Activated CD4-positive, alpha-beta memory T cell treated with anti-CD3 and anti-CD28 coated beads, Interleukin-2, amount 10 ng/mL, durations not matched to agents 7 days and 5 days (primary cell): ENCODE results near the gene ROR1. TPM values are rescaled to one million over a fixed set of nuclear protein-coding genes. Genes with fewer than 3 reads are reported as not detected.

Source experiments
- CTCF ChIA-PET: fragments of 350-600 bp; sonication (Branson Sonifier 250); formaldehyde crosslinking; loops from one replicate; lab custom pipeline; 2021; ENCODE audit warnings: antibody characterized with exemption, inconsistent platforms; lab: Charles Lee
- POLR2A ChIA-PET: fragments of 350-600 bp; sonication (Branson Sonifier 250); formaldehyde crosslinking; loops from one replicate; lab custom pipeline; 2021; ENCODE audit warnings: antibody characterized with exemption; lab: Charles Lee
- DNase-seq: peaks from one replicate; pipeline ENCODE4 v3.0.0-alpha.2; 2020
- H3K27ac Mint-ChIP-seq: one replicate; pipeline ENCODE4 v1.8.0; 2021; ENCODE audit warnings: mild to moderate bottlenecking, mixed read lengths
- H3K27me3 Mint-ChIP-seq: one replicate; pipeline ENCODE4 v1.8.0; 2021; ENCODE audit warnings: mixed read lengths
- H3K36me3 Mint-ChIP-seq: one replicate; pipeline ENCODE4 v1.8.0; 2021; ENCODE audit warnings: low read depth, mixed read lengths
- H3K4me1 Mint-ChIP-seq: one replicate; pipeline ENCODE4 v1.8.0; 2021; ENCODE audit warnings: mixed read lengths
- H3K4me3 Mint-ChIP-seq: one replicate; pipeline ENCODE4 v1.8.0; 2021; ENCODE audit warnings: mild to moderate bottlenecking, mixed read lengths
- H3K9me3 Mint-ChIP-seq: one replicate; pipeline ENCODE4 v1.8.0; 2021; ENCODE audit warnings: mixed read lengths
- total RNA-seq, 2 experiments: library from RNA; stranded (reverse); gene quantifications; one replicate each; pipeline ENCODE4 v1.2.3, GENCODE V29; 2021

The ROR1 gene
- total RNA-seq, 2 experiments from 2014 or later, result 0.10 TPM; not detected in 1

GRCh38 chr1:64030411-64030810 lies 256.6 kb downstream of the ROR1 start:
- DNase-seq, result no peak
- CTCF ChIA-PET, result no interaction called here
- Mint-ChIP-seq H3K27me3 (peaks cover 3% of the 10 kb centered on the region), H3K9me3 (no peaks in the 10 kb centered on the region), H3K4me1 (no peaks in the 10 kb centered on the region), H3K27ac (no peak overlapping the region), H3K36me3 (no peaks in the 10 kb centered on the region), H3K4me3 (no peak overlapping the region)
- POLR2A ChIA-PET, result no interaction called here

DNA sequence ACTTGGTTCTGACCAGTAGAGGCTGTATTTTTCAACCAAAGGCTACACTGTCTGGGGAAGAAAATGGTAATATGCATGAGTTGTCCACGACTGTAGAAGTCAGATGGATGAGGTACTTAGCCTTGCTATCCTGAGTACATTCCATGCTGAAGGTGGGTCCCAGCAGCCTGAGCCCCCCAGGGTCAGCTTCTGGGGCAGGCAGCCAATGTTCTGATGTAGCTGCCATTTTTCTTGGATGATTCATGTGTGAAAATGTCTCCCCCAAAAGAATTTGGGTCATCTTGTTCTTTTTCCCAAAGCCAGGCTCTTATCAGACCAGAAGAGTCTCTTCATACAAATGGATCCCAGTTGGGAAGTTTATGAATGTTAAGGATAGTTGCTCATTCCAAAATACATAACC lies 257.4 kb downstream of the ROR1 start:
- Mint-ChIP-seq H3K36me3 (no peaks in the 10 kb centered on the region), H3K27ac (no peak overlapping the region), H3K4me3 (no peak overlapping the region), H3K27me3 (peaks cover 3% of the 10 kb centered on the region), H3K4me1 (no peaks in the 10 kb centered on the region), H3K9me3 (no peaks in the 10 kb centered on the region)
- DNase-seq, result no peak
- ChIA-PET POLR2A (no interaction called here), CTCF (no interaction called here)

GRCh38 chr1:64033667-64034220 lies 259.9 kb downstream of the ROR1 start:
- Mint-ChIP-seq H3K27me3 (peaks cover 2% of the 10 kb centered on the region), H3K4me3 (no peak overlapping the region), H3K36me3 (no peaks in the 10 kb centered on the region), H3K9me3 (no peaks in the 10 kb centered on the region), H3K4me1 (no peaks in the 10 kb centered on the region), H3K27ac (no peak overlapping the region)
- POLR2A ChIA-PET, result no interaction called here
- no peak for DNase-seq
- CTCF ChIA-PET, result no interaction called here

GRCh38 chr1:64036549-64036948 lies 262.7 kb downstream of the ROR1 start:
- CTCF ChIA-PET, result no interaction called here
- no peak for DNase-seq
- Mint-ChIP-seq H3K36me3 (no peaks in the 10 kb centered on the region), H3K4me1 (no peaks in the 10 kb centered on the region), H3K9me3 (no peaks in the 10 kb centered on the region), H3K27ac (no peak overlapping the region), H3K4me3 (no peak overlapping the region), H3K27me3 (peaks cover 2% of the 10 kb centered on the region)
- POLR2A ChIA-PET, result no interaction called here

DNA sequence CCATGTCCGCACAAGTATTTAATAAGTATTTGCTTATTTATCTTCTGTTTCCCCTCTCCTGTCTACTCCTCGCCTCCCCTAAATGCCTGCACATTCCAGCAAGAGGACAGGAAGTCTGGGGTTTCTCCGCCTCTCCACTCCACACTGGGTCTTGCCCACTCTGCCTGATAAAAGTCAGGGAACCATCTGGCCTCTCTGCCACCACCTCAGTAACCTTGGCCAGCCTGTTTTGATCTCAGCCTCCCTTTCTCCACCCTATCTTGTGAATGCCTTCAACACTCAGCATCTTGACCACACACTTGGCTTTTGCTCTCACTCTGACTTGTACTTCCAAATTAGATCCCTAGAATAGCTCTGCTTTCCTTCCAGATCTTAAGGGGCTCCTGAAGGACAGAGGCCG lies 264.3 kb downstream of the ROR1 start:
- H3K27ac Mint-ChIP-seq, result no peak overlapping the region
- CTCF ChIA-PET, result no interaction called here
- H3K9me3 Mint-ChIP-seq, result no peaks in the 10 kb centered on the region
- no peaks in the 10 kb centered on the region for H3K4me1 Mint-ChIP-seq
- POLR2A ChIA-PET, result no interaction called here
- DNase-seq, result no peak
- H3K4me3 Mint-ChIP-seq, result no peak overlapping the region
- no peaks in the 10 kb centered on the region for H3K36me3 Mint-ChIP-seq
- H3K27me3 Mint-ChIP-seq, result peaks cover 4% of the 10 kb centered on the region

GRCh38 chr1:64038965-64039364 lies 265.1 kb downstream of the ROR1 start:
- peaks cover 4% of the 10 kb centered on the region for H3K27me3 Mint-ChIP-seq
- no peak overlapping the region for H3K27ac Mint-ChIP-seq
- DNase-seq, result no peak
- no peaks in the 10 kb centered on the region for H3K4me1 Mint-ChIP-seq
- no peaks in the 10 kb centered on the region for H3K36me3 Mint-ChIP-seq
- ChIA-PET CTCF (no interaction called here), POLR2A (no interaction called here)
- H3K9me3 Mint-ChIP-seq, result no peaks in the 10 kb centered on the region
- no peak overlapping the region for H3K4me3 Mint-ChIP-seq

- Mint-ChIP-seq H3K9me3 (no peaks in the 10 kb centered on the region), H3K27ac (no peak overlapping the region), H3K27me3 (peaks cover 3% of the 10 kb centered on the region), H3K36me3 (no peaks in the 10 kb centered on the region), H3K4me3 (no peak overlapping the region), H3K4me1 (no peaks in the 10 kb centered on the region)
- no peak for DNase-seq
- ChIA-PET CTCF (no interaction called here), POLR2A (no interaction called here)
Observed at GRCh38 chr1:64039390-64039926, 265.6 kb downstream of the ROR1 start.

GRCh38 chr1:64041371-64042131 lies 267.7 kb downstream of the ROR1 start:
- peaks cover 2% of the 10 kb centered on the region for H3K27me3 Mint-ChIP-seq
- no peaks in the 10 kb centered on the region for H3K4me1 Mint-ChIP-seq
- POLR2A ChIA-PET, result no interaction called here
- no peak overlapping the region for H3K4me3 Mint-ChIP-seq
- CTCF ChIA-PET, result no interaction called here
- H3K36me3 Mint-ChIP-seq, result no peaks in the 10 kb centered on the region
- no peak overlapping the region for H3K27ac Mint-ChIP-seq
- H3K9me3 Mint-ChIP-seq, result no peaks in the 10 kb centered on the region
- DNase-seq, result no peak

- CTCF ChIA-PET, result no interaction called here
- DNase-seq, result no peak
- Mint-ChIP-seq H3K36me3 (no peaks in the 10 kb centered on the region), H3K9me3 (no peaks in the 10 kb centered on the region), H3K4me3 (no peak overlapping the region), H3K27me3 (peaks cover 2% of the 10 kb centered on the region), H3K27ac (no peak overlapping the region), H3K4me1 (no peaks in the 10 kb centered on the region)
- POLR2A ChIA-PET, result no interaction called here
Observed at GRCh38 chr1:64042331-64043100, 268.7 kb downstream of the ROR1 start.

DNA sequence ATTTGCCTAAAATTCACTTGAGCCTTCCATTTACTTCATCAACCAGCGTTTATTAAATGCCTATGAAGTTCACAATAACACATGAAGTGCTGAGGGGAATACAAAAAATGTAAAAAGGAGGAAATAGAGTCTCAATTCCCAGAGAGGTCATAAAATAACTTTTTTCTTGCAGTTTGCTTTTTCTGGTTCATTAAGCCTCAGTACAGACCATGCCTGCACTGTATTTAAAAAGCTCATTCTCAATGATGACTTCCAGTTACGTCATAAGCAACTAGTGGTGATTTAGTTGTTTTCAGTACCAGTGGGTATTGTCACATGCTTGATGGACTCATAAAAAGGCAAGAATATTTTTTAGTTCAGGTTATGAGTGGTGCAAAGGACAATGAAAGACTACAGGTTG lies 269.5 kb downstream of the ROR1 start:
- ChIA-PET CTCF (no interaction called here), POLR2A (no interaction called here)
- H3K4me1 Mint-ChIP-seq, result no peaks in the 10 kb centered on the region
- no peak overlapping the region for H3K4me3 Mint-ChIP-seq
- H3K9me3 Mint-ChIP-seq, result no peaks in the 10 kb centered on the region
- peaks cover 2% of the 10 kb centered on the region for H3K27me3 Mint-ChIP-seq
- H3K36me3 Mint-ChIP-seq, result no peaks in the 10 kb centered on the region
- DNase-seq, result no peak
- H3K27ac Mint-ChIP-seq, result no peak overlapping the region

- CTCF ChIA-PET, result no interaction called here
- peaks cover 2% of the 10 kb centered on the region for H3K27me3 Mint-ChIP-seq
- no peak overlapping the region for H3K4me3 Mint-ChIP-seq
Observed at GRCh38 chr1:64043976-64044375, 270.2 kb downstream of the ROR1 start.

GRCh38 chr1:64046243-64046642 lies 272.4 kb downstream of the ROR1 start:
- no peaks in the 10 kb centered on the region for H3K4me1 Mint-ChIP-seq
- ChIA-PET POLR2A (no interaction called here), CTCF (no interaction called here)
- peaks cover 4% of the 10 kb centered on the region for H3K27me3 Mint-ChIP-seq
- no peak for DNase-seq
- no peak overlapping the region for H3K27ac Mint-ChIP-seq
- no peaks in the 10 kb centered on the region for H3K9me3 Mint-ChIP-seq
- H3K4me3 Mint-ChIP-seq, result no peak overlapping the region
- no peaks in the 10 kb centered on the region for H3K36me3 Mint-ChIP-seq

More at GRCh38 chr1:64043976-64044375, 270.2 kb downstream of the ROR1 start:
- no peaks in the 10 kb centered on the region for H3K9me3 Mint-ChIP-seq
- H3K27ac Mint-ChIP-seq, result no peak overlapping the region
- no peaks in the 10 kb centered on the region for H3K4me1 Mint-ChIP-seq
- no peaks in the 10 kb centered on the region for H3K36me3 Mint-ChIP-seq
- DNase-seq, result no peak
- POLR2A ChIA-PET, result no interaction called here

DNA sequence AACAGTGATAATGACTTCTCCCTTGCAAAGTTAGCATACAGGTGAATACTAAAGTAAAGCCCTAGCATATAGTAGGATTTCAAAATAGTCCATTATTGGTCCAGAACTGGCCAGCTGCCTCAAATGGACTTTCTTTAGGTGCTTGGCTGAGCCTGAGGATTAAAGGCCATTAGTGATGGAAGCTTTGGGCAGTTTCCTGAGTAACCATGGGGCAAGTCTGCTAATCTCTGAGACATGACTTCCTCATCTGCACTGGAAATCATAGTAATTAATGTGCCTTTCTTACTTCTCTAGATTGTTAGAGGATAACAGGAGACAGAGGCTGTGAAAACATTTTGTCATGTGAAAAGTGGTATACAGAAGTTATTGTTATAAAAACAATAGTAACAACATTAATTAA lies 273.1 kb downstream of the ROR1 start:
- Mint-ChIP-seq H3K9me3 (no peaks in the 10 kb centered on the region), H3K27ac (no peak overlapping the region), H3K4me1 (no peaks in the 10 kb centered on the region)

More for the DNA sequence above, 273.1 kb downstream of the ROR1 start:
- ChIA-PET CTCF (no interaction called here), POLR2A (no interaction called here)
- DNase-seq, result no peak
- no peak overlapping the region for H3K4me3 Mint-ChIP-seq
- H3K36me3 Mint-ChIP-seq, result no peaks in the 10 kb centered on the region
- peaks cover 3% of the 10 kb centered on the region for H3K27me3 Mint-ChIP-seq
